Stimulated activated CD4-positive, alpha-beta T cell treated with anti-CD3 and anti-CD28 coated beads, TNF-alpha, amount 100 ng/mL, for 48 hours (primary cell): Measurements from ENCODE around the gene MSLN.

ENCODE experiments used
- DNase-seq, 3 donors: peaks; one replicate each; pipeline ENCODE4 v3.0.0-alpha.2; 2020; ENCODE audit warnings: low read depth in 3 of 3

Gene MSLN

GRCh38 chr16:791131-791530 lies 30.6 kb downstream of the MSLN start:
- no peak for DNase-seq

GRCh38 chr16:792221-792995 lies 31.9 kb downstream of the MSLN start:
- DNase-seq = no peak

GRCh38 chr16:793414-793813 lies 32.9 kb downstream of the MSLN start:
- no peak for DNase-seq

DNA sequence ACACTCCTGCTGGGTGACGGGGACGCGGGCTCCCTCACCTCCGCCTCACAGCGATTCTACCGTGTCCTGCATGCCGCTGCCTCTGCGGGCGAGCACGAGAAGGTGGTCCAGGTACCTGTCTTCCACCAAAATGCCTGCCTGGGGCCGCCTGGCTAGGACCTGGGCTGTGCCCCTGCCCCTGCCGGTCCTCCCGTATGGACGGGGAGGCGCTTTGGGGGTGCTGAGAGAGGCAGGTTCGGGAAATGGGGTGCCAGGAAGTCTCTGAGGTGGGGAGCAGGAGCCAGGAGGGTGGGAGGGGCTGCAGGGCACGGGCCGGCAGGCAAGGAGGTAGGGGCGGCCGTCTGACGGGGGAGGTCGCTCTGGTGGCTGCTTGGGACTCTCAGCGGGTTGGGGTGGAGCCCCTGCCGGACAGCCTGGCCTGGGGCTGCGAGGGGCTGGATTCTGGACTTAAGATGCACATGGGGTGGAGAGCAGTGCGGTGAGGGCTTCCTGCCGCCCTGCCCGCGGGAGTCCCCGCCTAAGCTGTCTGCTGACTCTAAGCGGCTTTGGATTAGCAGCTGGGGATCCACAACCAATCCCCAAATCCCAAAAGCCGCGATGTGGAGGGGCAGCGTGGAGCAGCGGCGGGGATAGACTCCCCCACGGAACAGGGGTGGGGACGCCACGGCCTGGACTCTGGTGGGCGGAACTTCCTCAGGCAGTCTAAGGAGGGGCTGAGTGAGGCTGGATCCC lies 33.7 kb downstream of the MSLN start:
- DNase-seq = no peak

DNA sequence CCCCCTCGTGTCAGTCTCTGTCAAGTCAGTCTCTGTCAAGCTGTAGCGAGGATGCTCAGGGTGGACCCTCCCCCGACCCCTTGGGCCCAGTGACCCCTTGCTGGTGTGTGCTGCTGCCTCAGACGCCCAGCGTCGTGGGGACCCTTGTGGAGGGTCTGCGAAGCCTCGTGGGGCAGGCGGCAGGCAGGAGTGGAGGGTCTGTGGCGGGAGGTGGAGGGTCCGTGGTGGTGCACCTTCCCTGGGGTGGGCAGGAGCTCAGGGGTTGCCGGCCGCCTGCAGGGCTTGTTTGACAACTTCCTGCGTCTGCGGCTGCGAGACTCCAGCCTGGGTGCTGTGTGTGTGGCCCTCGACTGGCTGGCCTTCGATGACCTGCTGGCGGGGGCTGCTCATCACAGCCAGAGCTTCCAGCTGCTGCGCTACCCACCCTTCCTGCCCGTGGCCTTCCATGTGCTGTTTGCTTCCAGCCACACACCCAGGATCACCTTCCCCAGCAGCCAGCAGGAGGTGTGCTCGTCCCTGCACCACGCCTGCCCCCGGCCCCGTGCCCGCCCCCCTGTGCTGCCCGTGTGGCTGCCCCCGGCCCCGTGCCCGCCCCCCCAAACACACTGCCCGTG lies 34.4 kb downstream of the MSLN start:
- DNase-seq = no peak

DNA sequence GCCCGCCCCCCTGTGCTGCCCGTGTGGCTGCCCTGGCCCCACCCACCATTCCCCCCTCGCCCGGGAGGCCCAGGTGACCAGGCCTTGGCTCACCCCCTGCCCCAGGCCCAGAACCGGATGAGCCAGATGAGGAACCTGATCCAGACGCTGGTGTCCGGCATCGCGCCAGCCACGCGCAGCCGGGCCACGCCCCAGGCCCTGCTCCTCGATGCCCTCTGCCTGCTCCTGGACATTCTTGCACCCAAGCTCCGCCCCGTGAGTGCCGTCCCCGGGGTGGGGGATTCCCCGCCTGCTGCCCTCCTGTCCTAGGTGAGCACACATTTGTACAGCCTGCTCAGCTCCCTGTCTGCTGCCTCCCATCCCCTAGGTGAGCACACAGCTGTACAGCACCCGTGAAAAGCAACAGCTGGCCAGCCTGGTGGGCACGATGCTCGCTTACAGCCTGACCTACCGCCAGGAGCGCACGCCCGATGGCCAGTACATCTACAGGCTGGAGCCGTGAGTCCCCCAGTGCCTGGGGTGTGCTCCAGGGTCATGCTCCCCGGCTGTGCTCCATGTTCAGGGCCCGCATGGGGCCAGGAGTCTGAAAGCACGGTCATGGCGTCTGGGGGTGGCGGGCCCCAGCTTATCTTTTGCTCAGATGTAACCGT lies 35.2 kb downstream of the MSLN start:
- no peak for DNase-seq

DNA sequence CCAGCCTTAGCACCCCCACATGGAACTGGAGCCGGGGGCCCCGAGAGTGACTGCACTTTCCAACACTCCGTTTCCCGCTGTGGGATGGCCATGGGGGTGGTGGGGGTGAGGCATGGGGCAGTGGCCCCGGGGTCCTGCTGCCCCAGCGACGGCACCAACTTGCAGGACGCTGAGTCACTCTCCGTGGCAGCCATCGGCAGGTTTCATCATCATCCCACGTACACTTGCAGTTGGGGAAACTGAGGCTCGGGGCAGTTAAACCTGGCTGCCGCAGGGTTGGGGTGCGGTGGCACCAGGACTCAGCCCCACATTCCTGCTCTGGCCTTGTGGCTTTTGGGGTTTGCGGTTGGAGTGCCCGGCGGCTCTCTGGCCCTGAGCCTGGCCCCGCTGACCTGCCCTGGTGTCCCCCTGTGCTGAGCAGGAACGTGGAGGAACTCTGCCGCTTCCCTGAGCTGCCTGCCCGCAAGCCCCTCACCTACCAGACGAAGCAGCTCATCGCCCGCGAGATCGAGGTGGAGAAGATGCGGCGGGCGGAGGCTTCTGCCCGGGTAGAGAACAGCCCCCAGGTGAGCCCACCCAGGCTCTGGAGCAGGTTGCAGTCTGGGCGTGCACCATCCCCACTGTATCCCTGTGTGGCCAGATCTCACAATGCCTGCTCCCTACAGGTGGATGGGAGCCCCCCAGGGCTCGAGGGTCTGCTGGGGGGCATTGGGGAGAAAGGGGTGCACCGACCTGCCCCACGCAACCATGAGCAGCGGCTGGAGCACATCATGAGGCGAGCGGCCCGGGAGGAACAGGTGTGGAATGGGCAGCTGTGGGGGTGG lies 36.0 kb downstream of the MSLN start:
- no peak for DNase-seq

DNA sequence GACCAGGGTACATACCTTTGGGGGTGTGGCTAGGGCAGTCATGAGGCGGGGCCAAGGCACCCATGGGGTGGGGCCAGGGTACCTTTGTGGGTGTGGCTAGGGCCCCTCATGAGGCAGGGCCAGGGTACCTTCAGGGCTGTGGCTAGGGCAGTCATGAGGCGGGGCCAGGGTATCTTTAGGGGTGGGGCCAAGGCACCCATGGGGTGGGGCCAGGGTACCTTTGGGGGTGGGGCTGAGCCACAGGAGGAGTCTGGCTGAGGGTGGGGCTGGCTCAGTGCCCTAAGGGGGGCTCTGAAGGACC lies 36.5 kb downstream of the MSLN start:
- DNase-seq = peak in 1 of 3 donors; percentile 29

GRCh38 chr16:797686-798085 lies 37.2 kb downstream of the MSLN start:
- no peak for DNase-seq

DNA sequence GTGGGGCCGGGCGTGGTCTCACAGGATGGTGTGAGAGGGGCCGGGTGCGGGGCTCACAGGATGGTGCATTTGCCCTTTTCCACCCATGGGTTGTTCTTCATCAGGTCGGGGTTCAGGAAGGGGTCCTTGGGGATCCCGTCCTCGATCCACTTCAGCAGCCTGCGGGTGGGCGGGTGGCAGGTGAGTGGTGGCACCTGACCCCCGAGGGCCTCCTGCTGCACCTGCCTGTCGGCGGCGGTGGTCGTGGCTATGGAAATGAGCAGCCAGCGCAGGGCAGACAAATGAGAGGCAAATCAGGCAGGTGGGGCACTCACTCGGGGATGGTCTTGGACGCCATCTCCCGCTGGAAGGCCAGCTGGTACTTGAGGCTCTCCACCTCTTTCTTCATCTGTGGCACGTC lies 38.1 kb downstream of the MSLN start:
- DNase-seq = no peak

DNA sequence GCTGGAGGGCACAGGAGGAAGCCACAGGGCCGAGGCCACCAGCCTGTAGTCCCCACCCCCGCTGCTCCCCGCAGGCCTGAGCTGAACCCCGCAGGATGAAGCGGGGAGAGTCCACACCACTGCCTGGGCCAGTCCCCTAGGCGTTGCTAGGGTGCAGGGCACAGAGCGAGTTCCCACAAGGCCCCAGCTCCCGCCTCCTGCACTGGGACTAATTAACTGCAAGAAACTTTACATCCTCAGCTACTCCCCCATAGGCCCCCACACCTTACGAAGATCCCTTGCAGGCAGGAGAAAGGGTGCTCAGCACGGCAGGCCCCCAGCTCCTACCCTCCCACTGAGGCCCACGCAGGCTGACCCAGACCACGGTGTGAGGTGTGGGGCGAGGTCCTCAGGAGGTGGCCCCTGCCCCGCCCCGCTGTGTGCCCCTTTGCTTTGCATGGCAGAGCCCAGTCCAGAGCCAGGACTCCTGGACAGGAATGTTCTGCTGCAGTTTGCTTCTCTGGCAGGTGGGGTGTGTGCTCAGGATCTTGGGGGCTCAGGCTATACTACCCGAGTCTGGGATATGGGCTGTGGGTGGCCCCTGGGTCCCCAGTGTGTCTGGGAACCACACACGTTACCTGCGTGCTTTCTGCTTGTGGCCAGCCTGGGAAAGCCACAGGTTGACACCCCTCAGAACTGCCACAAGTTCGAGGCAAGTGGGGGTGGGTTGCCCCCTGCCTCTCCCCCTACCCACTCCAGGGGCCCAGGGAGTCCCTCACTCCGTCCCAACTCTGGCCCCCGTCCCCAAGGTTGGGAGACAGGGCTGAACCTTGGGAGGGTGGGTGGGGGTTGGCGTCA lies 38.8 kb downstream of the MSLN start:
- no peak for DNase-seq

GRCh38 chr16:799948-800833 lies 39.7 kb downstream of the MSLN start, which contains the start of gene GNG13:
TSS of gene GNG13 (minus strand) at chr16:800734. CDS start at chr16:799077, 1,657 bp downstream.
- DNase-seq = no peak

DNA sequence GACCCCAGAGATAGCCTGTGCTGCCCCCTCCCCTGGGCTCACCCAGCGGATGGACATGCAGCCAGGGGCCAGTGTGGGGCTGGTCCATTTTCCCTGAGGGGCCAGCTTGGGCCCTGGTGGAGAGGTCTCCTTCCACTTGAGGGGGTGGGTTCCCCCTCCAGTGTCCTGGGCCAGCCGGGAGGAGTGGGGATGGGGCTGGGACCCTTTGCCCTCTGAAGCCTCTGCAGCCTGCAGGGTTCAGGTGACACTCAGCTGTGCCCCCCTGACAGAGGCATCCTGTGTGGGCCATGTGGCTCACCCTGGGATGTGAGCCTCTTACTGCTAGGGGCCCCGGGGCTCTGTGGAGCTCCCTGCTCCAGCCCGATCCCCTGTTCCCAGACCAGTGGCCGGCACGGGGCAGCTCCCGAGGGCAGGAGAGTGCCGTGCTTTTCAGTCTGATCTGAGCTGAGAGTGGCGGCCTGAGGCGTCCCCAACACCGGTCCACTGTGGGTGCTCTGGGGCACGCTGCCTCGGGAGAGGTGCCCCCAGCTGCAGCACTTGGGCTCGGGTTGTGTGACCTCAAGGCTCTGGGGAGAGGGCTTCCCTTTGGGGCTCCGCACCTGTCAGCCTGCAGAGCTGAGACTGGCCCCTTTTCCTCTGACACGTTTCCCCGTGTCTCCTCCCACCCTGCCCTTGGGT lies 40.4 kb downstream of the MSLN start:
- no peak for DNase-seq

DNA sequence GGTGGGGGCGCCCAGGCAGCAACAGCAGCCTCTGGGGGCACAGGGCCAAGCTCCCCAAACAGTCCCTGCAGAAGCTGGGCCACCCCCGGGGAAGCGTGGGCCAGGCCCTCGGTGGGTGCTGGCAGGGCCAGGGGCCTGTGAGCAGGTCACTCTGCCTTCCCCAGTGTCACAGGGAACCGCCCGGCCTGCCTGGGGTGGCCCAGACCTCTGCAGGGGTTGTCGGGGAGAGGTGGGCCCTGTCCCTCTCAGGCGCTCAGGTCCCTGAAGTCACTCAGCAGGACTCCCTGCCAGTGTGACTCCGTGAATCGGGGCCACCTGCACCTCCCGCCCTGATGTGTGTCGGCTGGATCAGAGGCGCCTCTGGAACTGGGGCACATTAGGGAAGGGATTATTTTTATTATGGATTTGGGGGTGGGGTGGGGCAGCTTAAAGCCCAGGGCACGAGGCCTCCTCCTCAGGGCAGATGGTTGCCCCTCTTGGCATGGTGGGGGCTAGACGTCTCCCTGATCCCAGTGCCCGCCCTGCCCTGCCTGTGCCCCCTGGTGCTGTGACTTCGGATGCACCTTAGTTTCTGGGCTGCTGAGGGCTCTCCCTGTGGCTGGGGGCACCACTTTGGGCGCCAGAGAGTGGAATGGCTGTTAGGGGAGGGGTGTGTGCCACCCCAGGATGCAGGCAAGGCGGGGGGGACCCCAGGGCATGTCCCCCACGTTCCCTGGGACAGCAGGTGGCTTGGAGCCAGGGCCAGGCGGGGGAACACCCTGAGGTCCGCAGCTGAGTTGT lies 41.2 kb downstream of the MSLN start:
- no peak for DNase-seq

DNA sequence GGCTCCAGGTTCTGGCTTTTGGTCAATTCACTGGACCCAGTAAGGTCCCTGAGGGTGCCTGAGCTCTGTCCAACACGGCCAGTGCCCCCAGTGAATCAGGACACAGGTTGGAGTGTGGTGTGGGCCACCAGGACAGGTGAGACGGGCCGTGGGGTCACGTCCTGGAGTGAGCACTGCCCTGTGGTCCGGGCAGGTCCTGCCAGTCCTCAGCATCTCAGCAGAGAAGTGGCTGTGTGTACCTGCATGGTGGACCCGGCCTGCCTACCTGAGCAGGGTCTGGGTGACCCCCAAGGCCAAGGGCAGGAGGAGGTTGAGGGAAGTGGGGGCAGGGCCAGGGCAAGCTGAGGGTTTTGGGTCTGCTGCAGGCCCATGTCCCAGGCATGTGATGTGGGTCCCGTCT lies 41.9 kb downstream of the MSLN start:
- no peak for DNase-seq

GRCh38 chr16:802914-803753 lies 42.6 kb downstream of the MSLN start:
- DNase-seq = no peak

DNA sequence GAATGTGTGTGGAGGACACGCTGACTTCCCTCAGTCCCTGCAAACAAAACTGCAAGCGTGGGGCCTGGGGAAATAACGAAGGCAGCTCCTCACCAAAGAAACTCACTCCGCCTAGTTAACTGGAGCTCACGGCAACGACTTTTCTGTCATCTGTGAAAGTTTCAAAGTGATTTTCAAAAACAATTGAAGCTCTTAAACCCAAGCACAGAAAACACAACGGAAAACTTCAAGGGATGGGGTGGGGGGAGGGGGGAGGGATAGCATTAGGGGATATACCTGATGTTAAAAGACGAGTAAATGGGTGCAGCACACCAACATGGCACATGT lies 43.2 kb downstream of the MSLN start:
- DNase-seq = no peak
